ENCODE results near the gene TMEM37. TPM values are rescaled to one million over a fixed set of nuclear protein-coding genes. Genes with fewer than 3 reads are reported as not detected.

The TMEM37 gene
- polyA plus RNA-seq, 1 donor from 2014 or later, result not detected

GRCh38 chr2:119482481-119483394 lies 51.1 kb downstream of the TMEM37 start:
- Histone ChIP-seq H3K36me3 (ENCODE audit: insufficient read depth, low read length) (no peaks in the 10 kb centered on the region), H3K9me2 (ENCODE audit: insufficient read depth, low read length) (no peaks in the 10 kb centered on the region), H2AFZ (ENCODE audit: low read depth, low read length) (no peak overlapping the region), H3K27ac (ENCODE audit: low read length) (no peak overlapping the region), H3F3A (ENCODE audit: insufficient read depth, low read length, poor library complexity, severe bottlenecking) (no peaks in the 10 kb centered on the region), H3K4me3 (ENCODE audit: low read length) (no peak overlapping the region), H3K27me3 (ENCODE audit: insufficient read depth, low read depth, low read length) (no peaks in the 10 kb centered on the region), H4K20me1 (ENCODE audit: insufficient read depth) (no peaks in the 10 kb centered on the region), H3K79me2 (replicated peaks; ENCODE audit: insufficient read depth, low read length) (no peaks in the 10 kb centered on the region), H3K9ac (ENCODE audit: low read length) (no peak overlapping the region), H3K9me3 (ENCODE audit: low read length) (no peaks in the 10 kb centered on the region), H3K4me2 (ENCODE audit: low read length) (no peak overlapping the region)
- TF ChIP-seq, protein P1, sequence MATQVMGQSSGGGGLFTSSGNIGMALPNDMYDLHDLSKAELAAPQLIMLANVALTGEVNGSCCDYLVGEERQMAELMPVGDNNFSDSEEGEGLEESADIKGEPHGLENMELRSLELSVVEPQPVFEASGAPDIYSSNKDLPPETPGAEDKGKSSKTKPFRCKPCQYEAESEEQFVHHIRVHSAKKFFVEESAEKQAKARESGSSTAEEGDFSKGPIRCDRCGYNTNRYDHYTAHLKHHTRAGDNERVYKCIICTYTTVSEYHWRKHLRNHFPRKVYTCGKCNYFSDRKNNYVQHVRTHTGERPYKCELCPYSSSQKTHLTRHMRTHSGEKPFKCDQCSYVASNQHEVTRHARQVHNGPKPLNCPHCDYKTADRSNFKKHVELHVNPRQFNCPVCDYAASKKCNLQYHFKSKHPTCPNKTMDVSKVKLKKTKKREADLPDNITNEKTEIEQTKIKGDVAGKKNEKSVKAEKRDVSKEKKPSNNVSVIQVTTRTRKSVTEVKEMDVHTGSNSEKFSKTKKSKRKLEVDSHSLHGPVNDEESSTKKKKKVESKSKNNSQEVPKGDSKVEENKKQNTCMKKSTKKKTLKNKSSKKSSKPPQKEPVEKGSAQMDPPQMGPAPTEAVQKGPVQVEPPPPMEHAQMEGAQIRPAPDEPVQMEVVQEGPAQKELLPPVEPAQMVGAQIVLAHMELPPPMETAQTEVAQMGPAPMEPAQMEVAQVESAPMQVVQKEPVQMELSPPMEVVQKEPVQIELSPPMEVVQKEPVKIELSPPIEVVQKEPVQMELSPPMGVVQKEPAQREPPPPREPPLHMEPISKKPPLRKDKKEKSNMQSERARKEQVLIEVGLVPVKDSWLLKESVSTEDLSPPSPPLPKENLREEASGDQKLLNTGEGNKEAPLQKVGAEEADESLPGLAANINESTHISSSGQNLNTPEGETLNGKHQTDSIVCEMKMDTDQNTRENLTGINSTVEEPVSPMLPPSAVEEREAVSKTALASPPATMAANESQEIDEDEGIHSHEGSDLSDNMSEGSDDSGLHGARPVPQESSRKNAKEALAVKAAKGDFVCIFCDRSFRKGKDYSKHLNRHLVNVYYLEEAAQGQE (IDR thresholded peaks at IDR 0.05; ENCODE audit: borderline replicate concordance), result no peak
- TF ChIP-seq MXI1 (conservative IDR thresholded peaks at IDR 0.05; ENCODE audit: poor library complexity, severe bottlenecking), result no peak
- no peak for TF ChIP-seq SMC3 (conservative IDR thresholded peaks at IDR 0.05; ENCODE audit: poor library complexity)
- TF ChIP-seq RAD21 (conservative IDR thresholded peaks at IDR 0.05), result no peak
- no peak for TF ChIP-seq EZH2 (IDR thresholded peaks at IDR 0.05; ENCODE audit: borderline replicate concordance, insufficient read depth, low read length, poor library complexity, severe bottlenecking)
- TF ChIP-seq, protein P2, sequence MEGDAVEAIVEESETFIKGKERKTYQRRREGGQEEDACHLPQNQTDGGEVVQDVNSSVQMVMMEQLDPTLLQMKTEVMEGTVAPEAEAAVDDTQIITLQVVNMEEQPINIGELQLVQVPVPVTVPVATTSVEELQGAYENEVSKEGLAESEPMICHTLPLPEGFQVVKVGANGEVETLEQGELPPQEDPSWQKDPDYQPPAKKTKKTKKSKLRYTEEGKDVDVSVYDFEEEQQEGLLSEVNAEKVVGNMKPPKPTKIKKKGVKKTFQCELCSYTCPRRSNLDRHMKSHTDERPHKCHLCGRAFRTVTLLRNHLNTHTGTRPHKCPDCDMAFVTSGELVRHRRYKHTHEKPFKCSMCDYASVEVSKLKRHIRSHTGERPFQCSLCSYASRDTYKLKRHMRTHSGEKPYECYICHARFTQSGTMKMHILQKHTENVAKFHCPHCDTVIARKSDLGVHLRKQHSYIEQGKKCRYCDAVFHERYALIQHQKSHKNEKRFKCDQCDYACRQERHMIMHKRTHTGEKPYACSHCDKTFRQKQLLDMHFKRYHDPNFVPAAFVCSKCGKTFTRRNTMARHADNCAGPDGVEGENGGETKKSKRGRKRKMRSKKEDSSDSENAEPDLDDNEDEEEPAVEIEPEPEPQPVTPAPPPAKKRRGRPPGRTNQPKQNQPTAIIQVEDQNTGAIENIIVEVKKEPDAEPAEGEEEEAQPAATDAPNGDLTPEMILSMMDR (IDR thresholded peaks at IDR 0.05; ENCODE audit: poor library complexity, severe bottlenecking), result no peak
- no peak for TF ChIP-seq POLR2AphosphoS5 (IDR thresholded peaks at IDR 0.05)
- no peak for TF ChIP-seq EP300 (conservative IDR thresholded peaks at IDR 0.05; ENCODE audit: poor library complexity, severe bottlenecking)
- TF ChIP-seq TAF1 (IDR thresholded peaks at IDR 0.05; ENCODE audit: low read depth), result no peak

DNA sequence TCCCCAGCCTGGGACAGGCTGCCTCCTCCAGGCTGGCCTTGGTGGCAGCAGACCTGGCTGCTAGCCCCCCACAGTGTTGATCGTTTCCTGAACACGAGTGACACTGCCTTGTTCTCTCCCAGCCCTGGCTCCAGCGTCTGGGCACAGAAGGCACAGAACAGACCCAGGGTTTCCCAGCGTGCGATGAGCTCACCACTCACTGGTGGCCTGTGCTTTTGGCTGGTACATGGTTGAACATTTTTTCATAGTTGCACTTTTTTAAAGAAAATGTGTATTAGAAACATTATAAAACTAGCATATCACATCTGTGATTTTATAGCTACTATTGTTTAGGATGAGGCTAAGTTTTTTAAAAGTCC lies 51.7 kb downstream of the TMEM37 start:
- no peaks in the 10 kb centered on the region for H3K9me3 ChIP-seq (ENCODE audit: low read length)
- no peak overlapping the region for H2AFZ ChIP-seq (ENCODE audit: low read depth, low read length)
- H3K27me3 ChIP-seq (ENCODE audit: insufficient read depth, low read depth, low read length), result no peaks in the 10 kb centered on the region
- TF ChIP-seq, protein P1 (IDR thresholded peaks at IDR 0.05; ENCODE audit: borderline replicate concordance), result no peak
- TF ChIP-seq TAF1 (IDR thresholded peaks at IDR 0.05; ENCODE audit: low read depth), result no peak
- no peak for TF ChIP-seq MXI1 (conservative IDR thresholded peaks at IDR 0.05; ENCODE audit: poor library complexity, severe bottlenecking)
- no peak for TF ChIP-seq RAD21 (conservative IDR thresholded peaks at IDR 0.05)
- TF ChIP-seq, protein P2 (IDR thresholded peaks at IDR 0.05; ENCODE audit: poor library complexity, severe bottlenecking), result no peak
- no peak for TF ChIP-seq EZH2 (IDR thresholded peaks at IDR 0.05; ENCODE audit: borderline replicate concordance, insufficient read depth, low read length, poor library complexity, severe bottlenecking)
- no peak overlapping the region for H3K27ac ChIP-seq (ENCODE audit: low read length)
- H3K4me3 ChIP-seq (ENCODE audit: low read length), result no peak overlapping the region
- no peaks in the 10 kb centered on the region for H3F3A ChIP-seq (ENCODE audit: insufficient read depth, low read length, poor library complexity, severe bottlenecking)
- H4K20me1 ChIP-seq (ENCODE audit: insufficient read depth), result no peaks in the 10 kb centered on the region
- H3K36me3 ChIP-seq (ENCODE audit: insufficient read depth, low read length), result no peaks in the 10 kb centered on the region
- H3K79me2 ChIP-seq (replicated peaks; ENCODE audit: insufficient read depth, low read length), result no peaks in the 10 kb centered on the region
- H3K4me2 ChIP-seq (ENCODE audit: low read length), result no peak overlapping the region
- H3K9me2 ChIP-seq (ENCODE audit: insufficient read depth, low read length), result no peaks in the 10 kb centered on the region
- no peak overlapping the region for H3K9ac ChIP-seq (ENCODE audit: low read length)

Data from neural cell (in vitro differentiated cells).